HG03457 (cell line): ENCODE data around the gene ALPK3.

Experiments used
- ATAC-seq: cut with Tn5 transposase; IDR thresholded peaks from one replicate; pipeline ENCODE4 v1.9.1; 2021; ENCODE audit warnings: moderate number of reproducible peaks; ENCODE audit not compliant: unreplicated experiment

Gene ALPK3

GRCh38 chr15:84914909-84915605 lies 97.9 kb downstream of the ALPK3 start:
- peak; percentile 96 for ATAC-seq

DNA sequence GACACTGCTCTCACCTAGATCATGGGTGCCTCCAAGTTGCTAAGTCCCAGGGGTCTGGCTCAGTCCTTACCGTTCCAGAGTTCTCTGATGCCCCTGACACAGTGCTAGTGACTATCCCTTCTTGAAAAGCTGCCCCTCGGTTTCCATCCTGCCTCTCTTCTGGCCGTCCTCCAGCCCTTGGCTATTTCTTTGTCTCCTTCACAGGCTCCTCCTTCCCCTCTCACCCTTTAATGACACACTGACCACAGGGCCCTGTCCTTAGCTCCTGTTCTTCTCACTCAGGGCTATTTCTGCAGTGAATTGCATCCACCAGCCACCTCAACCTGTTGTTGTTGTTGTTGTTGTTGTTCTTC lies 98.4 kb downstream of the ALPK3 start:
- no peak for ATAC-seq

DNA sequence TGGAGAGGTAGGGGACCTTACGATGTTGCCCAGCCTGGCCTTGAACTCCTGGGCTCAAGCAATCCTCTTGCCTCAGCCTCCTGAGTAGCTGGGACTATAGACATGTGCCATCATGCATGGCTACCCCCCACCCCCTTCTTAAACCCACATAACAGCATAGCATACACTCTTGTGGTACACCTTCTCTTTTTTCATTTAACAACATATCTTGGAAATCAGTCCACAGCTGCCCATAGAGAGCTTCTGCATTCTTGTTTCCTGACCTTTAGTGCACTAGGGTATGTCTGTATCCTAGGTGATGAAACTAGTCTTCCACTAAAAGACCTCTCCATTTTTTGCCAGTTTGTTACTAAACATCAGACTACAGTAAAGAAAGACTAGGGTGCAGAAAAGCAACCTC lies 100.3 kb downstream of the ALPK3 start:
- ATAC-seq, result no peak

GRCh38 chr15:84919106-84919667 lies 102.0 kb downstream of the ALPK3 start:
- no peak for ATAC-seq

- ATAC-seq, result no peak
Measured at GRCh38 chr15:84921121-84921520, 104.0 kb downstream of the ALPK3 start.

GRCh38 chr15:84922530-84922929 lies 105.4 kb downstream of the ALPK3 start:
- ATAC-seq, result no peak
